Activated B cell treated with CpG ODN at 0.5 μM for 24 hours (primary cell): ENCODE results near the gene IGFBP6. TPM values are rescaled to one million over a fixed set of nuclear protein-coding genes. Genes with fewer than 3 reads are reported as not detected.

ENCODE experiments used
- ATAC-seq: fragments of 200-7000 bp; cut with Tn5 transposase; one replicate; pipeline ENCODE4 v1.10.0; 2021; ENCODE audit warnings: low read depth, mild to moderate bottlenecking, moderate library complexity
- CTCF ChIA-PET: fragments of 350-600 bp; sonication (Branson Sonifier 250); formaldehyde crosslinking; loops from one replicate; lab custom pipeline; 2021; ENCODE audit warnings: antibody characterized with exemption; lab: Charles Lee
- POLR2A ChIA-PET: fragments of 350-600 bp; sonication (Branson Sonifier 250); formaldehyde crosslinking; loops from one replicate; lab custom pipeline; 2021; ENCODE audit warnings: antibody characterized with exemption; lab: Charles Lee
- DNase-seq: peaks from one replicate; pipeline ENCODE4 v3.0.0; 2022
- H3K27ac Mint-ChIP-seq: one replicate; pipeline ENCODE4 v1.8.0; 2020; ENCODE audit warnings: mixed read lengths
- H3K27me3 Mint-ChIP-seq: one replicate; pipeline ENCODE4 v1.8.0; 2021; ENCODE audit warnings: mixed read lengths
- H3K36me3 Mint-ChIP-seq: one replicate; pipeline ENCODE4 v1.8.0; 2021; ENCODE audit warnings: low read depth, mixed read lengths
- H3K4me1 Mint-ChIP-seq: one replicate; pipeline ENCODE4 v1.8.0; 2021; ENCODE audit warnings: mixed read lengths
- H3K4me3 Mint-ChIP-seq: one replicate; pipeline ENCODE4 v1.8.0; 2020; ENCODE audit warnings: mild to moderate bottlenecking, mixed read lengths
- H3K9me3 Mint-ChIP-seq: one replicate; pipeline ENCODE4 v1.8.0; 2020; ENCODE audit warnings: mixed read lengths
- CTCF ChIP-seq: fragments of 200-600 bp; IDR thresholded peaks from one replicate; pipeline ENCODE4 v1.8.0; 2022; ENCODE audit warnings: antibody characterized with exemption, mild to moderate bottlenecking
- intact Hi-C: fragments of 100-400 bp; cut with micrococcal nuclease; formaldehyde crosslinking; loops from one replicate; pipeline ENCODE4 v1.15.1; 2024
- total RNA-seq: library from RNA; stranded (reverse); gene quantifications from 2 replicates; pipeline ENCODE4 v1.2.3, GENCODE V29; 2022

IGFBP6 gene
- total RNA-seq, 1 donor from 2014 or later, result not detected

GRCh38 chr12:53151039-53151438 lies 53.6 kb downstream of the IGFBP6 start:
- ATAC-seq (no peak), DNase-seq (no peak)
- ChIA-PET CTCF (no interaction called here), POLR2A (interaction anchor here (0.7 kb wide), 1 partner anchor 135 kb away, joined by 3 read pairs; no protein-coding TSS in a partner anchor)
- Mint-ChIP-seq H3K4me1 (no peaks in the 10 kb centered on the region), H3K9me3 (no peaks in the 10 kb centered on the region), H3K4me3 (no peak overlapping the region), H3K27ac (no peak overlapping the region), H3K36me3 (no peaks in the 10 kb centered on the region), H3K27me3 (peaks cover 3% of the 10 kb centered on the region)
- intact Hi-C loops, result no loop called here
- TF ChIP-seq CTCF, result no peak

Other genes starting within 250 kb of the IGFBP6 start
- gene KRT78, start 248.7 kb upstream of the IGFBP6 start, total RNA-seq, result not detected in 2 replicates
- 0.33 and 0.34 TPM in 2 replicates for gene KRT8, start 192.6 kb upstream of the IGFBP6 start, total RNA-seq
- 3.9 and 4.7 TPM in 2 replicates for gene KRT18, start 148.5 kb upstream of the IGFBP6 start, total RNA-seq
- 726 and 733 TPM in 2 replicates for gene EIF4B, start 91.2 kb upstream of the IGFBP6 start, total RNA-seq
- 0.29 and 1.5 TPM in 2 replicates for gene TNS2, start 47.6 kb upstream of the IGFBP6 start, total RNA-seq
- gene SPRYD3, start 18.3 kb upstream of the IGFBP6 start, total RNA-seq, result 32.5 and 33.9 TPM in 2 replicates
- gene SOAT2, start 5.8 kb downstream of the IGFBP6 start, total RNA-seq, result not detected in 2 replicates
- gene ZNF740, start 83.1 kb downstream of the IGFBP6 start, total RNA-seq, result 64.4 and 67.2 TPM in 2 replicates
- 25.7 and 34.6 TPM in 2 replicates for gene CSAD, start 83.3 kb downstream of the IGFBP6 start, total RNA-seq
- 137 and 139 TPM in 2 replicates for gene ITGB7, start 109.6 kb downstream of the IGFBP6 start, total RNA-seq
- gene RARG, start 134.5 kb downstream of the IGFBP6 start, total RNA-seq, result 5.5 and 7.5 TPM in 2 replicates
- gene ESPL1, start 170.6 kb downstream of the IGFBP6 start, total RNA-seq, result 6.2 and 8.2 TPM in 2 replicates
- gene PFDN5, start 197.9 kb downstream of the IGFBP6 start, total RNA-seq, result 486 and 578 TPM in 2 replicates
- 59.1 and 65.3 TPM in 2 replicates for gene MYG1, start 202.0 kb downstream of the IGFBP6 start, total RNA-seq
- 57.3 and 72.1 TPM in 2 replicates for gene AAAS, start 223.9 kb downstream of the IGFBP6 start, total RNA-seq
- not detected in 2 replicates for gene SP7, start 238.7 kb downstream of the IGFBP6 start, total RNA-seq